ENCODE data around the gene KIAA1217.
A peak's percentile ranks its signal among the peaks of the same experiment; 100 is the strongest.

GRCh38 chr10:24416248-24416647 is 207.3 kb downstream of the KIAA1217 start:
- no peak for TF ChIP-seq CTCF (IDR thresholded peaks at IDR 0.05)
- TF ChIP-seq POLR2A (IDR thresholded peaks at IDR 0.05) = no peak
- TF ChIP-seq POLR2AphosphoS5 (IDR thresholded peaks at IDR 0.05) = peak; percentile 36

Data from prostate gland (tissue), 2 donors.